Progenitor cell of endocrine pancreas (in vitro differentiated cells): ENCODE measurements around the gene CYP19A1. TPM values are rescaled to one million over a fixed set of nuclear protein-coding genes. Genes with fewer than 3 reads are reported as not detected.

Experiments used
- DNase-seq: peaks from one replicate; pipeline ENCODE4 v3.0.0; 2021; ENCODE audit warnings: low spot score; ENCODE audit not compliant: unreplicated experiment
- H3K27ac Mint-ChIP-seq: 2 replicates; pipeline ENCODE4 v1.8.0; 2021; ENCODE audit warnings: mild to moderate bottlenecking, moderate library complexity, mixed read lengths
- H3K27me3 Mint-ChIP-seq: 2 replicates; pipeline ENCODE4 v1.8.0; 2021; ENCODE audit warnings: mixed read lengths
- H3K36me3 Mint-ChIP-seq: 2 replicates; pipeline ENCODE4 v1.8.0; 2022; ENCODE audit warnings: mixed read lengths; ENCODE audit not compliant: insufficient read depth
- H3K4me1 Mint-ChIP-seq: 2 replicates; pipeline ENCODE4 v1.8.0; 2021; ENCODE audit warnings: low read depth, mixed read lengths
- H3K4me3 Mint-ChIP-seq: 2 replicates; pipeline ENCODE4 v1.8.0; 2021; ENCODE audit warnings: low read depth, mild to moderate bottlenecking, moderate library complexity, mixed read lengths
- H3K9me3 Mint-ChIP-seq: 2 replicates; pipeline ENCODE4 v1.8.0; 2021; ENCODE audit warnings: low read depth, mixed read lengths
- total RNA-seq: library from RNA; stranded (reverse); gene quantifications from 2 replicates; pipeline ENCODE4 v1.2.1, GENCODE V29; 2021
- TF ChIP-seq, protein P1 (sequence below): fragments of 200-600 bp; sonication (generic); IDR thresholded peaks from one replicate; pipeline ENCODE4 v1.5.0; 2021; ENCODE audit warnings: antibody characterized with exemption, mild to moderate bottlenecking; ENCODE audit not compliant: unreplicated experiment

CYP19A1 gene
- total RNA-seq, 1 donor from 2014 or later: not detected

DNA sequence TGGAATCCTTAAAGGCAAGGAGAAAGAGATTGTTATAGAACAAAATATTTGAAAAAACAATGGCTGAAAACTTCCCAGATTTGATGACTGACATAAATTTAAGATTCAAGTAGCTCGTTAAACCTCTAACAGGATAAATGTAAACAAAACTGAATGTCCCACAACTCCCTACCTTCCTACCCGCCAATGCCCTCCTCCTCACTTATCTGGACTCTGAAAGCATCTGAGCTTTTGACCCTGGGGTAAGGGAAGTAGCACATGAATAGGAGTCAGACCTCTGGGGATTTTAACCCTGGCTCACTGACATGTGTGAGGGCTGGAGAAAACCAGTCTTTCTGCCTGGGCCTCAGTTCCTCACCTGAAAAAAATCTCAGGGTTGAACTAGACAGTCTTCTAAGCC is 26.9 kb downstream of the CYP19A1 start:
- no peak overlapping the region for H3K27ac Mint-ChIP-seq
- no peak for DNase-seq
- H3K4me3 Mint-ChIP-seq: no peak overlapping the region

GRCh38 chr15:51310064-51310463 is 28.3 kb downstream of the CYP19A1 start:
- H3K27ac Mint-ChIP-seq: no peak overlapping the region
- no peaks in the 10 kb centered on the region for H3K9me3 Mint-ChIP-seq
- no peak overlapping the region for H3K4me3 Mint-ChIP-seq
- peaks cover 20% of the 10 kb centered on the region for H3K4me1 Mint-ChIP-seq
- peaks cover 8% of the 10 kb centered on the region for H3K27me3 Mint-ChIP-seq
- no peaks in the 10 kb centered on the region for H3K36me3 Mint-ChIP-seq
- TF ChIP-seq, protein P1, sequence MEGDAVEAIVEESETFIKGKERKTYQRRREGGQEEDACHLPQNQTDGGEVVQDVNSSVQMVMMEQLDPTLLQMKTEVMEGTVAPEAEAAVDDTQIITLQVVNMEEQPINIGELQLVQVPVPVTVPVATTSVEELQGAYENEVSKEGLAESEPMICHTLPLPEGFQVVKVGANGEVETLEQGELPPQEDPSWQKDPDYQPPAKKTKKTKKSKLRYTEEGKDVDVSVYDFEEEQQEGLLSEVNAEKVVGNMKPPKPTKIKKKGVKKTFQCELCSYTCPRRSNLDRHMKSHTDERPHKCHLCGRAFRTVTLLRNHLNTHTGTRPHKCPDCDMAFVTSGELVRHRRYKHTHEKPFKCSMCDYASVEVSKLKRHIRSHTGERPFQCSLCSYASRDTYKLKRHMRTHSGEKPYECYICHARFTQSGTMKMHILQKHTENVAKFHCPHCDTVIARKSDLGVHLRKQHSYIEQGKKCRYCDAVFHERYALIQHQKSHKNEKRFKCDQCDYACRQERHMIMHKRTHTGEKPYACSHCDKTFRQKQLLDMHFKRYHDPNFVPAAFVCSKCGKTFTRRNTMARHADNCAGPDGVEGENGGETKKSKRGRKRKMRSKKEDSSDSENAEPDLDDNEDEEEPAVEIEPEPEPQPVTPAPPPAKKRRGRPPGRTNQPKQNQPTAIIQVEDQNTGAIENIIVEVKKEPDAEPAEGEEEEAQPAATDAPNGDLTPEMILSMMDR: no peak
- no peak for DNase-seq

More for the DNA sequence above, 26.9 kb downstream of the CYP19A1 start:
- TF ChIP-seq, protein P1: no peak
- Mint-ChIP-seq H3K9me3 (no peaks in the 10 kb centered on the region), H3K4me1 (peaks cover 22% of the 10 kb centered on the region), H3K27me3 (peaks cover 8% of the 10 kb centered on the region), H3K36me3 (no peaks in the 10 kb centered on the region)

DNA sequence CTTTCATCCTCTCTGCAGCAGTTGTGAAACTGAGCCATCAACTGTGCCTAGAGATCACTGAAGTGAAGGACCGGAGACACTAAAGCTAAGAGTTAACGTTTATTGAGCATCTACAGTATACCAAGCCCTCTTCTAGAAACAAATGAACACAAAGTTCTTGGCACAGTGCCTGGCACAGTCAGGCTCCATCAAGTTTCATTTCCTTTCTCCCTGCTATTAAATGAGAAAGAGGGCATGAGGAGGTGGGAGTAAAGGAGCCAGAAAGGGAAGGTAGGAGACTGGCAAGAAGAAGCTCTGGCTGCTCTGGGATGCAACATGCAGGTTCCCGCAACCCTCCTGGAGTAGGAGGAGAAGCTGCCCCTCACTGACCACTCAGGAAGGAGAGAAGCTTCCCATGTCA is 30.6 kb downstream of the CYP19A1 start:
- peaks cover 13% of the 10 kb centered on the region for H3K4me1 Mint-ChIP-seq
- no peak for DNase-seq
- H3K9me3 Mint-ChIP-seq: no peaks in the 10 kb centered on the region
- TF ChIP-seq, protein P1: no peak
- H3K4me3 Mint-ChIP-seq: no peak overlapping the region
- H3K27me3 Mint-ChIP-seq: peaks cover 8% of the 10 kb centered on the region
- H3K36me3 Mint-ChIP-seq: no peaks in the 10 kb centered on the region
- no peak overlapping the region for H3K27ac Mint-ChIP-seq

- Mint-ChIP-seq H3K27me3 (peaks cover 10% of the 10 kb centered on the region), H3K4me3 (no peak overlapping the region), H3K9me3 (no peaks in the 10 kb centered on the region), H3K36me3 (no peaks in the 10 kb centered on the region), H3K27ac (no peak overlapping the region), H3K4me1 (peaks cover 10% of the 10 kb centered on the region)
- DNase-seq: no peak
- TF ChIP-seq, protein P1: no peak
Measured at GRCh38 chr15:51307325-51307724, 31.1 kb downstream of the CYP19A1 start.

GRCh38 chr15:51303462-51303980 is 34.9 kb downstream of the CYP19A1 start:
- TF ChIP-seq, protein P1: no peak
- Mint-ChIP-seq H3K4me1 (peaks cover 5% of the 10 kb centered on the region), H3K9me3 (no peaks in the 10 kb centered on the region), H3K36me3 (no peaks in the 10 kb centered on the region), H3K27me3 (peaks cover 18% of the 10 kb centered on the region), H3K27ac (no peak overlapping the region), H3K4me3 (no peak overlapping the region)
- no peak for DNase-seq
